Upper lobe of left lung (tissue), 6 donors: ENCODE results near the gene DOCK1. TPM values are rescaled to one million over a fixed set of nuclear protein-coding genes. Genes with fewer than 3 reads are reported as not detected.
"Not testable (repeated sequence)": the region's sequence is repeated elsewhere in the genome, so short reads cannot be mapped to it uniquely, and the experiment has no call there.

ENCODE experiments used
- ATAC-seq, 2 donors: fragments of 200-7000 bp; cut with Tn5 transposase; one replicate each; pipeline ENCODE4 v1.9.1; 2022; ENCODE audit warnings: mild to moderate bottlenecking in 2 of 2, moderate library complexity in 2 of 2; ENCODE audit not compliant: low FRiP score in 2 of 2
- DNase-seq, 2 donors: peaks; one replicate each; pipeline ENCODE4 v3.0.0-alpha.2; 2019 to 2020
- H3K27ac ChIP-seq, 4 donors: fragments of 200-600 bp; sonication (generic); one replicate each; pipeline ENCODE4 v1.5.1; 2016 to 2019
- H3K27me3 ChIP-seq, 4 donors: fragments of 200-600 bp; sonication (generic); one replicate each; pipeline ENCODE4 v1.5.1; 2017 to 2019
- H3K36me3 ChIP-seq, 4 donors: fragments of 200-600 bp; sonication (generic); one replicate each; pipeline ENCODE4 v1.5.1; 2016 to 2019
- H3K4me1 ChIP-seq, 4 donors: fragments of 200-600 bp; sonication (generic); one replicate each; pipeline ENCODE4 v1.5.1; 2018 to 2019
- H3K4me3 ChIP-seq, 4 donors: fragments of 200-600 bp; sonication (generic); one replicate each; pipeline ENCODE4 v1.5.1; 2017 to 2019; ENCODE audit warnings: mild to moderate bottlenecking in 2 of 4, moderate library complexity in 1 of 4
- H3K9me3 ChIP-seq, 4 donors: fragments of 200-600 bp; sonication (generic); one replicate each; pipeline ENCODE4 v1.5.1; 2018 to 2019
- CTCF ChIP-seq, 6 experiments: fragments of 450-650 bp in 4 of 6; fragments of 200-600 bp in 2 of 6; sonication (generic) in 2 of 6; IDR thresholded peaks; one replicate each; pipeline ENCODE4 v1.5.1; 2016 to 2019; ENCODE audit warnings: antibody characterized with exemption in 6 of 6
- EP300 ChIP-seq, 4 donors: sonication (generic); formaldehyde crosslinking; IDR thresholded peaks; one replicate each; pipeline ENCODE4 v1.5.1; 2017; ENCODE audit warnings: antibody characterized with exemption in 4 of 4, control low read depth in 2 of 4
- POLR2A ChIP-seq, 4 donors: fragments of 450-650 bp; IDR thresholded peaks; one replicate each; pipeline ENCODE4 v1.5.1; 2016 to 2017; ENCODE audit warnings: antibody characterized with exemption in 4 of 4, mild to moderate bottlenecking in 2 of 4
- POLR2AphosphoS5 ChIP-seq, 2 donors: sonication (generic); formaldehyde crosslinking; IDR thresholded peaks; one replicate each; pipeline ENCODE4 v1.5.1; 2017; ENCODE audit warnings: antibody characterized with exemption in 2 of 2
- WGBS, 2 donors: methylation state at CpG; one replicate each; pipeline ENCODE4 v1.1.5; 2017 to 2018; 5-methylcytosine and 5-hydroxymethylcytosine counted together
- total RNA-seq, 6 donors: library from RNA; depleted of rRNA in 4 of 6; stranded (reverse); fragments of >200 nt in 4 of 6; gene quantifications; one replicate each; pipeline versions ENCODE4 v1.1.0 to v1.2.1, GENCODE V29; 2016 to 2021
- donor health status: DM: no; HTN: no; CAD: no; lungs with moderate emphysema.
- donor health status: DM: no; HTN: yes; CAD: no; lungs with severe emphysema.

The DOCK1 gene
- total RNA-seq, 6 donors from 2014 or later, result 37.5 to 63.9 (median 45.8) TPM

GRCh38 chr10:126910798-126911197 is 5.6 kb downstream of the DOCK1 start:
- H3K27ac ChIP-seq, result no peak overlapping the region
- no peaks in the 10 kb centered on the region for H3K27me3 ChIP-seq
- peaks cover 0 to 19% (median 5%) of the 10 kb centered on the region in 4 donors for H3K4me1 ChIP-seq
- H3K36me3 ChIP-seq, result no peaks in the 10 kb centered on the region
- TF ChIP-seq POLR2A (IDR thresholded peaks at IDR 0.05) (no peak), POLR2AphosphoS5 (IDR thresholded peaks at IDR 0.05) (no peak), CTCF (IDR thresholded peaks at IDR 0.05) (no peak), EP300 (IDR thresholded peaks at IDR 0.05) (no peak)
- no peak overlapping the region for H3K4me3 ChIP-seq
- ATAC-seq, result no peak
- no peak for DNase-seq
- 88 to 90% methylated on average over 6 of the region's 6 CpGs for WGBS, 2 donors
- no peaks in the 10 kb centered on the region for H3K9me3 ChIP-seq

- TF ChIP-seq POLR2AphosphoS5 (IDR thresholded peaks at IDR 0.05) (no peak), POLR2A (IDR thresholded peaks at IDR 0.05) (no peak), EP300 (IDR thresholded peaks at IDR 0.05) (no peak), CTCF (IDR thresholded peaks at IDR 0.05) (no peak)
- 95 to 96% methylated on average over 11 of the region's 11 CpGs for WGBS, 2 donors
- no peak overlapping the region for H3K27ac ChIP-seq
- DNase-seq, result no peak
- peaks cover 0 to 14% (median 4%) of the 10 kb centered on the region in 4 donors for H3K4me1 ChIP-seq
- H3K36me3 ChIP-seq, result no peaks in the 10 kb centered on the region
- no peak for ATAC-seq
- no peak overlapping the region for H3K4me3 ChIP-seq
- H3K27me3 ChIP-seq, result no peaks in the 10 kb centered on the region
- no peaks in the 10 kb centered on the region for H3K9me3 ChIP-seq
Measured at GRCh38 chr10:126911301-126911700, 6.1 kb downstream of the DOCK1 start.

- TF ChIP-seq EP300 (IDR thresholded peaks at IDR 0.05), result no peak
- TF ChIP-seq CTCF (IDR thresholded peaks at IDR 0.05), result no peak
- TF ChIP-seq POLR2A (IDR thresholded peaks at IDR 0.05), result no peak
- no peak for TF ChIP-seq POLR2AphosphoS5 (IDR thresholded peaks at IDR 0.05)
- ATAC-seq (no peak), DNase-seq (no peak)
- no peaks in the 10 kb centered on the region for H3K27me3 ChIP-seq
- H3K27ac ChIP-seq, result no peak overlapping the region
- H3K4me3 ChIP-seq, result no peak overlapping the region
- WGBS, 2 donors, result 90 to 94% methylated on average over 11 of the region's 11 CpGs
- no peaks in the 10 kb centered on the region for H3K9me3 ChIP-seq
- no peaks in the 10 kb centered on the region for H3K36me3 ChIP-seq
- peaks cover 0 to 13% (median 6%) of the 10 kb centered on the region in 4 donors for H3K4me1 ChIP-seq
Measured at GRCh38 chr10:126913316-126913715, 8.1 kb downstream of the DOCK1 start.

GRCh38 chr10:126914561-126914960 is 9.3 kb downstream of the DOCK1 start:
- Histone ChIP-seq H3K4me3 (no peak overlapping the region), H3K9me3 (no peaks in the 10 kb centered on the region), H3K36me3 (no peaks in the 10 kb centered on the region), H3K4me1 (peaks cover 0 to 25% (median 14%) of the 10 kb centered on the region in 4 donors), H3K27me3 (no peaks in the 10 kb centered on the region), H3K27ac (no peak overlapping the region)
- ATAC-seq (no peak), DNase-seq (no peak)
- TF ChIP-seq CTCF (IDR thresholded peaks at IDR 0.05) (no peak), POLR2AphosphoS5 (IDR thresholded peaks at IDR 0.05) (no peak), POLR2A (IDR thresholded peaks at IDR 0.05) (no peak), EP300 (IDR thresholded peaks at IDR 0.05) (no peak)
- WGBS, 2 donors, result 90 to 100% methylated on average over 1 of the region's 1 CpG

GRCh38 chr10:126916952-126917351 is 11.7 kb downstream of the DOCK1 start:
- DNase-seq, H3K9me3 ChIP-seq, H3K27ac ChIP-seq, H3K4me3 ChIP-seq, H3K36me3 ChIP-seq, H3K27me3 ChIP-seq, ATAC-seq: not testable (repeated sequence)
- WGBS, 2 donors, result 89 to 90% methylated on average over 8 to 12 of the region's 12 CpGs
- H3K4me1 ChIP-seq, result peaks cover 0 to 28% (median 14%) of the 10 kb centered on the region in 4 donors
